D721Med (cell line): ENCODE measurements around the gene SPATA31D4.

ENCODE experiments used
- DNase-seq: peaks from one replicate; pipeline ENCODE4 v3.0.0; 2011; ENCODE audit warnings: low spot score; ENCODE audit not compliant: insufficient read length
- FAIRE-seq: peaks from 2 replicates; lab custom pipeline; 2011; peaks lifted over from hg19 to GRCh38; lab: Jason Lieb, UNC
- CTCF ChIP-seq: IDR thresholded peaks from 2 replicates; pipeline ENCODE4 v1.5.1; 2012; ENCODE audit warnings: mild to moderate bottlenecking, control low read depth; ENCODE audit not compliant: insufficient read depth; ENCODE audit errors: missing control alignments

Gene SPATA31D4

GRCh38 chr9:81981883-81982282, 53.7 kb downstream of the SPATA31D4 start:
- no peak for TF ChIP-seq CTCF
- FAIRE-seq (no peak), DNase-seq (no peak)
